Adipose tissue (tissue), 3 donors: ENCODE data around the gene KDM5B. TPM values are rescaled to one million over a fixed set of nuclear protein-coding genes. Genes with fewer than 3 reads are reported as not detected.
"Not testable (repeated sequence)": the region's sequence is repeated elsewhere in the genome, so short reads cannot be mapped to it uniquely, and the experiment has no call there.

Source experiments
- H3K27ac ChIP-seq: one replicate; pipeline ENCODE4 v1.5.1; 2013; ENCODE audit warnings: low read depth, low read length
- WGBS, 3 donors: extraction: QIAGEN DNeasy Blood & Tissue Kit; methylation state at CpG; one replicate each; pipeline ENCODE4 v1.1.7; 2013; 5-methylcytosine and 5-hydroxymethylcytosine counted together
- polyA plus RNA-seq, 3 donors: library from polyadenylated mRNA; stranded (reverse); fragments of 200-250 nt; gene quantifications; one replicate each; pipeline ENCODE4 v1.2.3, GENCODE V29; 2013
- donor health status: healthy with polysubstance abuse.
- donor health status: Bipolar disorder and iron deficiency.
- donor health status: healthy.

KDM5B gene
- polyA plus RNA-seq, 3 donors = 7.4 to 10.7 (median 8.0) TPM

- no peak overlapping the region for H3K27ac ChIP-seq
- WGBS, 3 donors = 60 to 72% (median 70%) methylated on average over 6 of the region's 6 CpGs
Observed at GRCh38 chr1:202798792-202799331, 9.4 kb downstream of the KDM5B start.

GRCh38 chr1:202798260-202798659 is 10.0 kb downstream of the KDM5B start:
- WGBS, 3 donors = 91 to 94% (median 93%) methylated on average over 4 of the region's 4 CpGs

GRCh38 chr1:202796670-202797069 is 11.6 kb downstream of the KDM5B start:
- no peak overlapping the region for H3K27ac ChIP-seq
- WGBS, 3 donors = 91 to 96% (median 92%) methylated on average over 7 of the region's 7 CpGs

More at GRCh38 chr1:202798260-202798659, 10.0 kb downstream of the KDM5B start:
- H3K27ac ChIP-seq = no peak overlapping the region

- H3K27ac ChIP-seq = not testable (repeated sequence)
- 86 to 99% (median 92%) methylated on average over 6 of the region's 6 CpGs for WGBS, 3 donors
Observed at GRCh38 chr1:202794931-202795330, 13.3 kb downstream of the KDM5B start.

- H3K27ac ChIP-seq = no peak overlapping the region
Observed at GRCh38 chr1:202794051-202794740, 14.0 kb downstream of the KDM5B start.

- WGBS, 3 donors = 68 to 76% (median 75%) methylated on average over 4 of the region's 4 CpGs
Observed at GRCh38 chr1:202791077-202791747, 17.0 kb downstream of the KDM5B start.

GRCh38 chr1:202788800-202789199 is 19.4 kb downstream of the KDM5B start:
- H3K27ac ChIP-seq = no peak overlapping the region
- WGBS, 3 donors = 58 to 86% (median 77%) methylated on average over 3 of the region's 3 CpGs

More at GRCh38 chr1:202791077-202791747, 17.0 kb downstream of the KDM5B start:
- no peak overlapping the region for H3K27ac ChIP-seq

GRCh38 chr1:202786804-202787203 is 21.4 kb downstream of the KDM5B start:
- H3K27ac ChIP-seq = no peak overlapping the region
- 80 to 84% (median 83%) methylated on average over 4 of the region's 4 CpGs for WGBS, 3 donors

GRCh38 chr1:202781180-202781579 is 27.0 kb downstream of the KDM5B start:
- WGBS, 3 donors = 34 to 84% (median 74%) methylated on average over 4 of the region's 4 CpGs
- no peak overlapping the region for H3K27ac ChIP-seq

- WGBS, 3 donors = 85 to 93% (median 92%) methylated on average over 2 of the region's 2 CpGs
- H3K27ac ChIP-seq = no peak overlapping the region
Observed at GRCh38 chr1:202770135-202770534, 38.1 kb downstream of the KDM5B start.

GRCh38 chr1:202765721-202766120 is 42.5 kb downstream of the KDM5B start:
- WGBS, 3 donors = 85 to 95% (median 90%) methylated on average over 1 of the region's 1 CpG
- no peak overlapping the region for H3K27ac ChIP-seq

- no peak overlapping the region for H3K27ac ChIP-seq
- 58 to 68% (median 63%) methylated on average over 2 of the region's 2 CpGs for WGBS, 3 donors
Observed at GRCh38 chr1:202762019-202762418, 46.2 kb downstream of the KDM5B start.

- WGBS, 3 donors = 56 to 78% (median 61%) methylated on average over 1 of the region's 1 CpG
- no peak overlapping the region for H3K27ac ChIP-seq
Observed at GRCh38 chr1:202760589-202760988, 47.6 kb downstream of the KDM5B start.

GRCh38 chr1:202756391-202756790 is 51.8 kb downstream of the KDM5B start:
- WGBS, 3 donors = 89 to 96% (median 93%) methylated on average over 2 of the region's 2 CpGs
- H3K27ac ChIP-seq = no peak overlapping the region

- WGBS, 3 donors = 94 to 100% (median 98%) methylated on average over 2 of the region's 2 CpGs
Observed at GRCh38 chr1:202754293-202754692, 53.9 kb downstream of the KDM5B start.

GRCh38 chr1:202752774-202753173 is 55.4 kb downstream of the KDM5B start:
- H3K27ac ChIP-seq = no peak overlapping the region
- WGBS, 3 donors = 70 to 76% (median 75%) methylated on average over 3 of the region's 3 CpGs

More at GRCh38 chr1:202754293-202754692, 53.9 kb downstream of the KDM5B start:
- H3K27ac ChIP-seq = no peak overlapping the region

GRCh38 chr1:202750761-202751160 is 57.5 kb downstream of the KDM5B start:
- WGBS, 3 donors = 84 to 88% (median 85%) methylated on average over 1 of the region's 1 CpG
- H3K27ac ChIP-seq = no peak overlapping the region

GRCh38 chr1:202750024-202750423 is 58.2 kb downstream of the KDM5B start:
- WGBS, 3 donors = 88 to 99% (median 95%) methylated on average over 2 of the region's 2 CpGs
- no peak overlapping the region for H3K27ac ChIP-seq

GRCh38 chr1:202745323-202745888 is 62.8 kb downstream of the KDM5B start:
- 58 to 89% (median 61%) methylated on average over 3 of the region's 3 CpGs for WGBS, 3 donors
- H3K27ac ChIP-seq = no peak overlapping the region
